Glomerular visceral epithelial cell (primary cell): ENCODE data around the gene ATG16L2.

Experiments
- DNase-seq: peaks from one replicate; pipeline ENCODE4 v3.0.0-alpha.2; 2016; ENCODE audit errors: extremely low spot score

ATG16L2 gene

DNA sequence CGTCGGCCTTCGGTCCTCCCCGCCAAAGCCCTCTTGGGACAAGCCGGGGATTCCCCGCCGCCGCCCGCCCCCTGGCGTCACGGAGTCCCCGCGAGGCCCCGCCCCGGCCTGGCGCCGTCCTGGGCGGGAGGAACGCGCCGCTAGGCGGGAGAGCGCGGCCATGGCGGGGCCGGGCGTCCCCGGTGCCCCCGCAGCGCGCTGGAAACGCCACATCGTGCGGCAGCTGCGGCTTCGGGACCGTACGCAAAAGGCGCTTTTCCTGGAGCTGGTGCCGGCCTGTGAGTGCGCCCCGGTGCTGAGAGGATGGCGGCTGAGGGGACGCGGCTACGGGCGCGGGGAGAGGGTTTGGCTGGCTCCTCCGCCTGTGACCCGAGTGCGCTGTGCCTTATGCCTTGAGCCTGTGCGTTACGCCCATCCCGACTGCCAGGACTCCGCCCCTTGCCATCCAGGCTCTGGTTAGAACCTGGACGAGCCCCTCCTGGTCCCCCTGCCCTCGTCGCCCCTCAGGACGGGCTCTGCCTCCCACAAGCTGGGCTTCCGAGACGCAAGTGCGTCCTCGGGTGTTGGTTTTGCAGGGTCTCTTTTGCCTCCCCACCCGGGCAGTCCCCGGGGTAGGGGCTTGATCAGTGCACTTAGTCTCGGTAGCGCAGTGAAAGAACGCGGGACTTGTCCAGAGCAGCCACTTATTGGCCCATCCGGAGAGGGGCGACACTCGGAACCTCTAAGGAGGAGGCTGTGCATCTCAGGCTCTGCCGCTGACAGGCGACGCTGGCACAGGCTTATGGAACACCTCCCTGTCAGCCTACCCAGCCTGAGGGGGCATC is at the start of gene ATG16L2:
Gene ATG16L2 (plus strand): TSS at position 126 of the 824 bp plus-strand sequence. CDS start 35 bp downstream, at position 161.
- DNase-seq, result peak; percentile 85

GRCh38 chr11:72764503-72764902 is 49.7 kb upstream of the ATG16L2 start:
- DNase-seq, result no peak

DNA sequence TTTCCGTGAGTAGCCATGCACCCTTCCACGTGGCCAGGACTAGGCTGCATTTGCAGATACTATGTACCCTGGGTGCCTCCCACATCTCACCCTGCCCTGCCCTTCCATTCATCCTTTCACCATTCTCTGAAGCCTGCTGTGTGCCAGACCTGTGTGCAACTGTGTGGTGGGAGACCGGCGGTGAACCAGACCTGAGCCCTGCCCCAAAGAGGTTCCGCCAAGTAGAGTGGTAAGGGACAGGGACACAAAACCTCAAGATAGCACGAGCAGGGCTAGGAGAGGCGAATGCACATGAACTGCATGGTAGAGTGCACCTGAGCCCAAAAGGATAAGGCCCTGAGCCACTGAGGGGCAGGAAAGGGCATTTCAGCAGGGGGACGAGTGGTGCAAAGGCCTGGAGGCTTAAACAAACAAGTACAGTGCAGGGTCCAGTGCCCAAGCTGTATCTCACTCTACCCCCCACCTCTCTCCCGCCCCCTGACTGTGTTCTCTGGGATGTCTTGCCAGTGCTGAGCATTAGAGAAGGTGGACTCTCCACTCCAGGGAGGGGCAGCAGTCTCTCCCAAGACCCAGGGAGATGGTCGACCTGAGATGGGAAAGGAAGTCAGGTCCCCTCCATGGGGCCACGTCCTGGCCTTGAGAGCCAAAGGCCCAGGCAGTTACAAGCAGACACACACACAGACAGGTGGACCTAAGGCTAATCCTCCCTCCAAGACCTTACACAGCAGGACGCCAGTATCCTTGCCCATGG is 47.9 kb upstream of the ATG16L2 start:
- no peak for DNase-seq

DNA sequence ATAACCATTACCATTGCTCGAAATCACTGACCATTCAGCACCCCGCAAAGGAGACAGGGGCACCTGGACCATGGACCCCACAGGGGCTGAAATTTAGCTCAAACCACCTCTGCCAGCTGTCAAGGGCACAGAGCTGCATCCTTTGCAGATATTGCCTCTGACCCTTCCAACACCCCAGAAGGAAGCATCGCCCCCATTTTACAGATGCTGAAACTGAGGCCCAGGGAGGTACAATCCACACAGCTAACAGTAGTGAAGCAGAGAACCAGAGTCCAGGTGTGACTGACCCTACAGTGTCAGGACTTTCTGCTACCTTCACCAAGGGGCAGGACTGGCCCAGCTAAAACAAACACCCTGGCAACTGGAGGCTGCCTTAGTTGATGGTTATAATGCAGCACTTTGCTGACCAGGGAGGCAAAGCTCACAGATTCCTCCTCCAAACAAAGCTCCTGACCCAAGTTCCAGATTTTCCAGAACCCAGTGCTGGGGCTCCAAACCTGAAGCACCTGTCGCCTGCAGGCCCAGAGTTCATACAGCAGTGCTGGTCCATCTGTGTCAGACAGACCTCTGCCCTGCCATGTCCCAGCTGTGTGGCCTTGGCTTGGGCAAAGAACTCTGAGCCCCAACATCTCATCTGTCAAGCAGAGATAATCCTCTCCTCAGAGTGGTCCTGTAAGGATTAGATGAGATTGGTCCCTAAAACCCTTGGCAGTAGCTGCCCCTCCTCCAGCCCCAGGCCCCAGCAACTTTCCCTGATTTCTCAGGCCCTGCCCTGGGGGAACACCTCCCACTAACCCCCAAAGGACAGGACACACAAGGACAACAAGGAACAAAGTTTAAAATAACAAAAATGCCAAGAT is 46.8 kb upstream of the ATG16L2 start:
- no peak for DNase-seq

DNA sequence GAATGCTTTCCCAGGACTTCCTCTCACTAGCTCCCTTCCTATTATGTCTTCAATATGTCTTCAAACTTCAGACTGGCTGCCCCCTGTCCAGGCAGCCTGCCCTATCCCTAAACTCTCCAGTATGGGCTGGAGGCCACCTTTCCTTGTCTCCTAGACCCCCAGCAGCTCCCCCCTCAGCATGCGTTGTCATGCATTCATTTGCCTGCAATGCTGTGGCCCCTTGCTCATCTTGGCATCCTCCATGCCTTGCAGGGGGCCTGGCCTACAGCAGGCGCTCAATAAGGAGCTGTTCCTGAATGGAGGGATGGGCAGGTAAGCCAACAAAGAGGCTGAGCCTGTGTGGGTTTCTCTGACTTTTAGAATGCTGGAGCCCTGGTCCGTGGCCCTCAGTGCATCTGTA is 45.6 kb upstream of the ATG16L2 start:
- DNase-seq, result no peak

GRCh38 chr11:72769680-72770079 is 44.5 kb upstream of the ATG16L2 start:
- DNase-seq, result no peak

DNA sequence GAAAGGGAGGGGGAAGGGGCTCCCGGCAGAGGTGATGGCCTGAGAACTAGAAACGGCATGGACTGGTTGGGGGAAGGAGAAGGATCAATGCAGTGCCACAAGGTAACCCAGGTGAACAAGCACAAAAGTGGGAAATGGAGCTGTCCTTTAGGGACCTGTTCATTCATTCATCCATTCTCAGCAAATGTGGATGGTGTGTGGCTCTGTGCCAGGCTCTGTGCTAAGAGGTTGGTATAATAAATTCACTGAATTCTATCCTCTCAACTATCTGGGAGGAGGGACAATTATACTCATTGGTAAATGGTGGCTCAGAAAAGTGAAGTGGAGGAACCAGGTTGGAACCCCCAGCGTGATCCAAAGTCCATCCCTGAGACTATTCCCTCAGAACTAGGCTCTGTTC is 43.4 kb upstream of the ATG16L2 start:
- no peak for DNase-seq

- DNase-seq, result peak; percentile 70
Measured at GRCh38 chr11:72771507-72771906, 42.7 kb upstream of the ATG16L2 start.

GRCh38 chr11:72772059-72772458 is 42.2 kb upstream of the ATG16L2 start:
- DNase-seq, result no peak

DNA sequence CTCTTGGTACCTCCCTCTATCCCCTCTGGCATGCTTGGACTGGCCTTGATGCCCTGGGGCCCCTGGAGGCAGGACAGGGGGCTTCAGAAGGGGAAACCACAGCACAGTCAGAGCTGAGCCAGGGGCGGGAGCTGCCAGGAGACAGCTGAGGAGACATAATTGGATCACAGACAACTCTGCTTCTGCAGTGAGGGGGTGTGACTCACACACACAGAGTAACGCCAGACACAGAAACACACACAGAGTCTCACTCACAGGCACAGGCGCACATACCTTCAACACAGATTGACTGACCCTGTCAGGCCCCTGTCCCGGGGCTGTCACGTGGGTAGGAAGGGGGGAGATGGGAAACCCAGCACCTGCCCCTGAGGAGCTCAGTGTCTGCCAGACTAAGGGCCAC is 40.9 kb upstream of the ATG16L2 start:
- peak; percentile 76 for DNase-seq

GRCh38 chr11:72773696-72774095 is 40.5 kb upstream of the ATG16L2 start:
- DNase-seq, result no peak

DNA sequence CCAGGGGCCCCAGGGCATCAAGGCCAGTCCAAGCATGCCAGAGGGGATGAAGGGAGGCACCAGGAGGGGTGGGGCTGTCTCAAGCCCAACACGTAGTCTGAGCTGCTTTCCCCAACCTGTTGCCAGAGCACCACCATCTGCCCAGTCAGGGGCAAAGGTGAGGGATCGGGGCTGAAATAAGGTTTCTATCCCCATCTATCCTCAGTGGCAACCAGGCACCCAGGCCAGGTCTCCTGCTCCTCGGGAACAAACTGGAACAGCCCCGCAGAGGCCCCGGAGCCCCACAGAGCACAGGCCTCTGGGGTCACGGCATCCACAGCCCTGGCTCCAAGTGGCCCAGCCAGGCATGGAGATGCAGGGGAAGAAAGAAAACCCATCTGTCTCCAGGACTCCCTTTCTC is 39.7 kb upstream of the ATG16L2 start:
- DNase-seq, result no peak

DNA sequence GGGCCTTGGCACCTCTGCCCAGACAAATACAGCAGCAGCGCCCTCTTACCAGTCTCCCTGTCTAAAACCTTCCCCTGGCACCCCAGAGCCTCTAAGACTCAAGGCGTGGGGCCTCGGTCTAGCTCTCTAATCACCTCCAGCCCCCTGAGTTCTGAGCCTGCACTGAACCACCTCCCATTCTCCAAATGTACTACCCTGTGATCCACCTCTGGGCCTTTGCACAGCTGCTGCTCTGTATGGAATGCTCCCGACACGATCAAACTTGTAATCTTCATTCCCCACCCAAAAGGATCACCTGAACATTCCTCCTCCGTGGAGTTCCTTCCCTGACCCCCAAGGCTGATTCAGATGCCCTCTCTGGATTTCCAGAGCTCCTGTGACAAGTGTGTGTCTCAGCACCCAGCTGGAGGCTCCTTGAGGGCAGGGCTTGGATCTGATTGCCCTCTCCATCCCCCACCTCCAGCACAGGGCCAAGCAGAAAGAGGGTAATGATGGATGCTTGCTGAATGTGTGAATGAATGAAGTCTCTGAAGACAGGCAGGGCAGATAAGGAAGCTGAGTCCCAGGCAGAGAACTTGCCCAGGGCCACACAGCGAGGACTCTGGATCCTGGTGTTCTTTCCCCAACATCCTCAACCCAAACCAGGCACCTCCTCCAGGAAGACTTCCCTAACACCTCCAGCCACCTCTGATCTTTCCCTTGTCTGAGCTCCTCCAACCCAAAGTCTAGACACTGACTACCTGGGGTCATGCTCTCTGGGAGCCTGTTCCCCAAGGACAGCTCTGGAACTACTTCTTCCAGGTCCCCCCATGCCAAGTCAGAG is 38.7 kb upstream of the ATG16L2 start:
- no peak for DNase-seq

DNA sequence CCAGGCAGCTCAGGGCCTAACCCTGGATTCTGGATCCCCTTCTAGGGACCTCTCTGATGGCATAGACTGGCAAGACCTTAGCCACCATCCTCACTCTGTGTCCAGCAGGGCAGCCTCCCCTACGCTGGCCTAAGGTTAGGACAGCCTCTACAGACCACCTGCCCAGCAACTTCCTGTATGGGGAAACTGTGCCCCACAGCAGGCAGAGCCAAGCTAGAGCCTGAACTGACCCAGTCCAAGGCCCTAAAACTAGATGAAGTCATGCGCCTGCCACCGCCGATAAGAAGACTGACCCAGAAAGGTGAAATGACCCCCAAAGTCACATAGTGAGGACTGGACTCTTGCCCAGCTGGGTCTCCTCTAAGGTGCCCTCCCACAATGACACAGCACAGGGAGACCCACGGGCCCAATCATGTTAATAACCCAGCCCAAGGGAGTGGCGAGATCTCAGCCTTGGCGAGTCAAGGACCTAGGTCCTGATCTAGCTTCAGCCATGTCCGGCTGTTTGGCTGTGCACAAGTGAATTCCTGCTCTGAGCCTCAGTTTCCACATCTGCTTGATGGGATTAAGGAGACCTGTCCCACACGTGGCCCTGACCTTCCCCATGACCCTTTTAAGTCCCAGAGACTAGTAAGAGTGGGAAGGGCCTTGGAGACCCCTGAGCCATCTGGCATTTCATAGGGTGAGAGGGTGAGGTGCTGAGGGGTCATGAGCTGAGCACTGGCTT is 37.9 kb upstream of the ATG16L2 start:
- no peak for DNase-seq

DNA sequence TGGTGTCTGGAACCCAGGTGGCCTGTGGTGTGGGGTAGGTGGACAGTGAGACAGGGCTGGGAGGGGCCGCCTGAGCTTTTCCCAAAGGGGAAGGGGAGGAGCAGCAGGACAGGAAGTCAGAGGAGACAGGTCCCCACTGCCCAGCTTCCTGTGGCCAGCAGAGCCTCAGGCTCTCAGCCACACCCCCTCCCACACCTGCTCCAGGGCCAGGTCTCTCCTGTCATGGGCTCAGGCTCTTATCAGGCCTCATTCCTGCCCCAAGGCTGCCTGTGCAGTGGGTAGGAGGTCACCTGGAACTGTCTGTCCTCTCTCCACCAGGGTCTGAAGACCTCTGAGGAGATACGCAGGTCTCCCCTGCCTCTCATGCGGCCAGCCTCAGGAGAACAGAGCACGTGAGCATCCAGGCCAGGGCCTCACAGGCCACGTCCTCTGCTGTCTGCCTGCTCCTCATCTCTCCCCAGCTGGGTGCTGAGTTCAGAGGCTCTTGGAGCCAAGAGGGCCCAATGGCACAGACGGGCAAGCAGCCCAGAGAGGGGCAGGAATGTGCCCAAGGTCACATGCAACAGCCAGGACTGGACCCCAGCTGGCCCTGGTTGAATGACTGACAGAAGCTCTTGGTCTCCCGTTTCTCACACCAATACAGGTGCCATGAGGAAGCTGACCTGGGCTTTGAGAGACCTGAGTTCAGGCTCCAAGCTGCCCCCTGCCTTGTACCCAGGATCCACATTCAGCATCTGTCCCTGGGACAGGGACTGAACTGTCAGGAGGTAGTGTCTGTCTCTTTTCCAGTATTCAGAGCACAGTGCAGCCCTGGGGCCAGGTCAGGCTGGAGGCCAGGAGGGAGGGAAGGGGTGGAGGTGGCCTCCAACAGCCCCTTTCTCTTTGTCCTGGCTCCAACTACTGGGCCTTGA is 37.1 kb upstream of the ATG16L2 start:
- DNase-seq, result no peak

GRCh38 chr11:72777755-72778278 is 36.4 kb upstream of the ATG16L2 start:
- DNase-seq, result no peak

DNA sequence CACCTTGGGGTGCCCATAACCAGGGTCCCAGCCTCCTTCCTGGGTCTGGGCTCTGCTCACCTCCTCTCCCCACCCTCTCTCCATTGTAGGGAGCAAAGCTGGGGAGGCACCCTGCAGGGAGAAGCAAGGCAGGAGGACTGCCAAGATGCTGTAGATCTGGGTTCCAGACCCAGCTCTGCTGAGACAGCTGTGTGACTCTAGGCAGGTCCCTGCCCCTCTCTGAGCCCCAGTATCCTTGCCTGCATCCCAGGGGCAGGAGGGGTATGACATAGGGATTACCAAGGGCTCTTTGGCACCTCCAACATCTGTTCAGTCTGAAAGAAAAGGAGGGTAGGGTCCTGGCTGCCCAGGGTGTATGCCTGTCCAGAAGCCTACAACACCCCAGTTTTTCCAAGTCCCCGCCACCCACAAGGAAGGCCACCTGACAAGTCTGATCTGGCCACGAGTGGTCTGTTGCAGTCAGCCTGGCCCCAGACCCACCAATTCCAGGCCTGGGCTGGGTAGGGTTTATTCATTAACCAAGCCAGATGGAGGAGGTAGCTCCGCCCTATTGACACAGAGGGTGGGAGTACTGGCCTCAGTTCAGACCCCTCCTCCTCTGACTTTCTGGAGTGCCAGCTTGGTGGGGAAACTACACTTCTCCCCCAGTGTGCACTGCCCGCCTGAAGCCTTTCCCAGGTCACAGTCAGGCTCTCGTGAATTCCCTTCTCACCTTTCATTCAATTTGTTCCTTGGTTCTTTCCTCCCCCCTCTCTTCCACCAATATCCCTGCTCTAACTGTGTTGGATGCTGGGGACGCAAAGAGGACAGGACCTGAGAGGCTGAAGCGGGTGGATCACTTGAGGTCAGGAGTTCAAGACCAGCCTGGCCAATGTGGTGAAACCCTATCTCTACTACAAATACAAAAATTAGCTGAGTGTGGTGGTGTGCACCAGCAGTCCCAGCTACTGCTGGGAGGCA is 35.4 kb upstream of the ATG16L2 start:
- DNase-seq, result no peak

- DNase-seq, result no peak
Measured at GRCh38 chr11:72779495-72780128, 34.6 kb upstream of the ATG16L2 start.
